ENCODE data around the gene SPATA20.

Gene SPATA20

GRCh38 chr17:50521514-50521913 is 25.5 kb upstream of the SPATA20 start:
- no peak for DNase-seq

GRCh38 chr17:50522766-50523165 is 24.2 kb upstream of the SPATA20 start:
- no peak for DNase-seq

GRCh38 chr17:50523208-50523607 is 23.8 kb upstream of the SPATA20 start:
- DNase-seq, result no peak

- no peak for DNase-seq
Measured at GRCh38 chr17:50524838-50525237, 22.1 kb upstream of the SPATA20 start.

DNA sequence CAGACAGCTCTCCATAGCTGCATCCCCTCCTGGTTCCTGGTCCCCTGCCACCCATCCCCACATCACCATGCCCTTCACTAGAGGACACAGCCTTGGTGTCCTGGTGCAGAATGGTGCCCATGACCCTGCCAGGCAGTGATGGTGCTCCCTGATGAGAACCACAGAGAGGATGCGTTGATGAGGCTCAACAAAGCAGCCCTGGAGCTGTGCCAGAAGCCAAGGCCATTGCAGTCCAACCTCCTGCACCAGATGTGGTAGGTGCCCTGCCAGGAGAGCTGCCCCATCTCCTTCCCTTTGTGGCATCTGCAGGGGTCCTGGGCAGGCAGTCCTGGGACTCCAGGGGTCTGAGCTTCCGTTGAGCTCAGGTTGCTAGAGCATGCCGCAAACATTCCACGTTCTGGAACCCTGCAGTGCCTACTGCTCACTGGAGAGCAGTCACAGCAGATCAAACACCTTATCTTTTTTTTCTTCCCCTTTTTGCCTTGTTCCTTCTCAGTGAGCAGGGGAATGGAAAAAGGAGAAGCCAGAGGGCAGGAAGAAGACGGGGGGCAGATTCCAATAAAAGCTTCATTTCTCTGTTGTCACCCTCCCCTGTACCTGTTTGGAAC is 19.7 kb upstream of the SPATA20 start:
- no peak for DNase-seq

GRCh38 chr17:50527949-50528474 is 19.0 kb upstream of the SPATA20 start:
- no peak for DNase-seq

DNA sequence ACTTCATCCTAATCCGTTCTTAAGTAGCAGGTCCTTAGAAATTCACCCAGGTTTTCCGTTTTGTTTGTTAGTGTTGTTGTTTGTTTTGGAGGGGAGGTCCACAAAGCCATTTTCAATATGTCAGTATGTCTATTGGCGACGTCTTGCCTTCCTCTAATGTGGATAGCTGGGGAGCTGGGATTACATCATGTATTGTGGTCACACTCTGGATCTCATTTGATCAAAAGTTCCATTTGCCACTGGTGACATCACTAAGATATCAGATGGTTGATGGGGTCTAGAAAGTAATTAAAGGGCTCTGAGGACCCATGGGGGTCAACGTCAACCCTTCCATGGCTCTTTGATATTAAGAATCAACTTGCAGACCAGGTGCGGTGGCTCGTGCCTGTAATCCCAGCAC is 17.1 kb upstream of the SPATA20 start:
- no peak for DNase-seq

GRCh38 chr17:50531428-50532025 is 15.4 kb upstream of the SPATA20 start:
- DNase-seq, result no peak

- DNase-seq, result no peak
Measured at GRCh38 chr17:50532452-50533024, 14.4 kb upstream of the SPATA20 start, which contains the start of gene EPN3. EPN3 (plus strand) TSS chr17:50532735; CDS start chr17:50536557, 3,822 bp downstream.

DNA sequence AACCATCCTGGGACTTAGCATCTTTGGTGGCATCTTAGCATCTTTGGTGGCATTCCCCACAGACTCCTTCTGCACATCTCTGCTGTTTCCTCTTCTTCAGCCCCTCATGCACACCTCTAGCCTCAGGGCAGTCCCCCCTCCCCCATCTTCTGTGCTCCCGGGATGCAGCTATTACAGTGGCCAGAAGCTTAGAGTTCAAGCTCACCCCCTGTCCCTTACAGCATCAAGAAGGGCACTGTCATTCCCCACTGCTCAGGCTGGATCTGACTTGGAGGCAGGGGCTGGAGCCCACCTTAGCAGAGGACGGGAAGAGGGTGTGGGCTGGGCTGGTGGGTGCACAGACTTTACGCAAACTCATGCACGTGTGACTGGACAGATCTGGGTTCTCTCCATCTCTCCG is 13.8 kb upstream of the SPATA20 start:
- DNase-seq, result no peak

DNA sequence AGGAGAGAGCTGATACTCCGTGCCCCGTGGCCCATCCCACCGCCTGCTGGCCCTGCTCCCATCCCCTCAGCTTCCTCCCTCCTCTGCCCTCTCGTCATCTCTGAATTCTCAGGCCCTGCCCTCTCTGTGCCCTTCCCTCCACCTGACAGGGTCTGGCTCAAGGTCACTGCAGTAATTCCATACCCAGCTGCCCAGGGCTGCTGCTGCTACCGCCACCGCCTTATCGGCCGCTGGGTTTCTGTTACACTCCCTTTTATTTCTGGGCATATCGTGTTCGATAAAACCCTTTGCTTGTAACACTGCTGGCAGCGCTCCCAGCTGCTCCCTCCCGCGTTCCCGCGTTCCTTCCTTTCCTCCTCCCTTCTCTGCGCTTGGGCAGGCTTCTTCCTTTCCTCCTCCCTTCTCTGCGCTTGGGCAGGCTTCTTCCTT is 13.2 kb upstream of the SPATA20 start:
- DNase-seq, result no peak

DNA sequence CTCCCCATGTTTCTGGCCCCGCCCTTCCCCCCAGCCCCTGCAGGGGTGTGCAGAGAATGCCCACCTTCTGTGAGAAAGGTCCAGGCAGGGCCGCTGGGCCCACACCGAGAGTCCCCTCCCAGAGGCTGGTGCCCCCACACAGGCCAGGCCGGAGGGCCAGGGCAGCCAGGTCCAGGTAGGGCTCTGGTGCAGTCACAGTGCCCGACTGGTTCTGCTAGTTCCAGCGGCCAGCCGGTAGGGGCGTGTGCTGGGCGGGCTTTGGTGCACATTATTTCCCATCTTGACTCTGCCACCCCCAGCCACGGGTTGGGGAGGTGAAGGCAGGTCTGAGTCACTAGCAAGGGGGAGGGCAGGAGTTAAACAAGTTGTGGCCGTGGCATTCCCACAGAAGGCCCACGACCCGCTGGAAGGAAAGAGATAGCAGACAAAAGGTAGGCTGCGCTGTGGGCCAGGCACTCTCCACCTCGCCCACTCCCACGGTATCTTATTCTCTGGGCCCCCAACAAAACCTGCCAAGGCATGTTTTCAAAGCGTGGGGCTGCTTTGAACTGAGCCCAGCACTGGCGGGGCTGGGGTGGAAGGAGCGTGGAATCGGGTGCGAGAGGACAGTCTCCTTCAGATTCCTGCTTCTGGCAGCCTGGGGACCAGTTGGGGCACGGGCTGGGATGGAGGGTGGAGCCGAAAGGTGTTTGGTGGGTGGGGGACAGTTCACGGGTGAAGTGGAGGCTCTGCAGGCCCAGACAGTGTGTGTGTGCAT is 12.6 kb upstream of the SPATA20 start:
- DNase-seq, result no peak

GRCh38 chr17:50534979-50535326 is 12.0 kb upstream of the SPATA20 start:
- no peak for DNase-seq

DNA sequence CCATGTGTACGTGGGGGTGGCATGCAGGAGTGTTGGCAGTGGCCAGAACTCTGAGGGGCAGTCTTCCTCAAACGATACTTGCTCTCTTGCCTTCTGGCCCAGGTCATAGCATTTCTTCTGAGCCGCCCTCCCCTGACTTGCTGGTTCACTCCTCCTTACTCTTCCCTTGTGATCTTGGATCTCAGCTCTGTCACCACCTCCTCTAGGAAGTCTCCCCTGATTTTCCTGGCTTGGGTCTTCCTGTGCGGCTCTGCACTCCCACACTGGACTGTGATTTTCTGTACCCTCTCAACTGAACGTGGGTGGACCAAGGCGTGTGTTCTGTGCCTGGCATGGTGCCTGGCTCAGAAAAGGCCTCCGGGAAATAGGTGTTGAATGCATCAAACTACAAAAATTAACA is 11.6 kb upstream of the SPATA20 start:
- no peak for DNase-seq

GRCh38 chr17:50536683-50537646 is 10.0 kb upstream of the SPATA20 start:
- DNase-seq, result no peak

DNA sequence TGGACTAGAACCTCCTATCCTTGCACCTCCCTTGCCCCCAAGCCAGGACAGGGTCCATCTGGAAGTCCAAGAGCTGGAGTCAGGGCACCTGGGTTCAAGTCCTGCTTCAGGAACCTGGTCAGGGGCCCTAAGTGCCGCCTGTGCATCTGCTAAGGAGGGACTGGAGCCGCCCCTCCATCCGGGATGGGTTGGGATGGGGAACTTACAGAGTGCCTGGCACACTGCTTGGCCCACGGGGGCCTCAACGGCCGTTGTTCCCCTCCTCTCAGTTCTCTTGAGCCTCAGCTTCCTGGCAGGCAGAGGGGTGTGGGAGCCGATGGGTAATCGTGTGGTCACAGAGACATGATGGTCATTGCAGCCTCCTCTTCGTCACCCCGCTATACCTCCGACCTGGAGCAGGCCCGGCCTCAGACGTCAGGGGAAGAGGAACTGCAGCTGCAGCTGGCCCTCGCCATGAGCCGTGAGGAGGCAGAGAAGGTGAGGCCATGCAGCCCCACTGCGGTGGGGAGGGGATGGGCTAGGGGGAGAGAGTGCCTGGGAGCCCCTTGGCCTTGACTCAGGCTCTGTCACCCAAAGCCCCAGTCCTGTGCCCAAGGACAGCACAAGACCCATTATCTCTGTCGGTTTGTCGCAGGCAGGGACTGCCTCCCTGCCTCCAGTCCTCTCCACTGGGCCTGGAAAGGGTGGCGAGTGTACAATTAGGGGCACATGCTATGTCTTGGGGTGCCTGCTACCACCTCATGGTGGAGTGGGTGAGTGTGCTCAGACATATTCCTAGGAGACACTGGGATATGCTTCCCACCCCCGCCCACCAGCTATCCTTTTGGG is 9.0 kb upstream of the SPATA20 start:
- DNase-seq, result no peak

DNA sequence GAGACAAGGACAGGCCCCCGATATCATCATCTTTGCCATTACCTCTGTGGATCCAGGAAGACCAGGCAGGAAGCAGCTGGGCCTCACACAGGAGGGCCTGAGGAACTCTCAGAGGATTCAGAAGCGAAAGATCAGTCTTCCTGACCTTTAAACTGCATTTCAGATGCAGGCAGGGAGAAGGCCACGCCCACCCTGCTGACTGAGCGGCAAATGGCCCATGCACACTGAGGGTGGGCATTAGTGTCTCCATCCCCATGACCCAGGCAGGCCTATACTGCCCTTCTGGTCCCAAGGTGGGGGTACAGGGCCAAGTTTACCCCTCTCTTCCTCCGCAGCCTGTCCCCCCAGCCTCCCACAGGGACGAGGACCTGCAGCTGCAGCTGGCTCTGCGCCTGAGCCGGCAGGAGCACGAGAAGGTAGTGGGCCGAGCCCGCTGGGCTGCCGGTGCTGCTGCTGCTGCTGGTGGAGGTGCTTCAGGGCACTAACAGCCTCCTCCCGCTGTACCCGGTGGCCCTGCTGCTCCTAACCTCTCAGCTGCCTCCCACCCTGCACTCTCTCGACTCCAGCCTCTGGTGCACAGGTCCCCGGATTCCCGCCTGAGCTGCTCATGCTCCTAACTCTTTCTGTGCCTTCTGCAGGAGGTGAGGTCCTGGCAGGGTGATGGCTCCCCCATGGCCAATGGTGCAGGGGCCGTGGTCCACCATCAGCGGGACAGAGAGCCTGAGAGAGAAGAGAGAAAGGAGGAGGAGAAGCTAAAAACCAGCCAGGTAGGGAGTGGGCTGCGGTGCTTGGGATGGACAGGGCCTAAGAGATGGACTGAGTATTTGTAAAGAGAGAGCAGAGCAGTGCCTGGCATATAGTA is 8.2 kb upstream of the SPATA20 start:
- DNase-seq, result no peak

- no peak for DNase-seq
Measured at GRCh38 chr17:50539762-50540559, 7.0 kb upstream of the SPATA20 start.

DNA sequence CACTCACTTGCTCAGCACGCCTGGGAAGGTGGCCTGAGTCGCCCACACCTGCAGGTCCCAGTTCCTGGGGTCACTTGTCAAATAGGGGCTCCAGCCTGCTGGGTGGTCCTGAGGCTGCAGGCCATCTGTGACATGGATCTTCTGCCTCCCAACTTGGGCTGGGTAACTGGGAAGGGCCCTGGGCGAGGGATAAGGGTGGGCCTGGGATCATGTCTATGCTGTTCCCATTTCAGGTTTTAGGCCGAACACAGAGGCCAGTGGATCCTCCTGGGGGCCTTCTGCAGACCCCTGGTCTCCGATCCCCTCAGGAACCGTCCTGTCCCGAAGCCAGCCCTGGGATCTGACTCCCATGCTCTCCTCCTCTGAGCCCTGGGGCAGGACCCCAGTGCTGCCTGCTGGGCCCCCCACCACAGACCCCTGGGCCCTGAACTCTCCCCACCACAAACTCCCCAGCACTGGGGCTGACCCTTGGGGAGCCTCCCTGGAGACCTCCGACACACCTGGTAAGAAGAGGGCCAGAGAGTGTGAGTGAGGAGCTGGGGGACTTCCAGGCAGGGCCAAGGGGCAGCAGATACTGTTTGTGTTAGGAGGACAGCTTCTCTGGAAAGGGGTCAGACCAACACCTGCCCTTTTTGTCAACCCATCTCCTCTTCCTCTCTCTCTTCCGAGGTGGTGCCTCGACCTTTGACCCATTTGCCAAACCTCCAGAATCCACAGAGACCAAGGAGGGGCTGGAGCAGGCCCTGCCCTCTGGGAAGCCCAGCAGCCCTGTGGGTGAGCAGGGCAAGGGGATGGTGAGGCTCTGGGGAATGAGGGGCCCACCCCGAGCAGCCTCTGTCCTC is 6.2 kb upstream of the SPATA20 start:
- no peak for DNase-seq
